Suppressor macrophage treated with lipopolysaccharide for 4 hours (primary cell): ENCODE measurements around the gene GALNT2.

Experiments
- DNase-seq: peaks from one replicate; pipeline ENCODE4 v3.0.0-alpha.2; 2020

The GALNT2 gene

GRCh38 chr1:230220478-230220877 lies 153.4 kb downstream of the GALNT2 start:
- no peak for DNase-seq

- DNase-seq, result no peak
These were observed 153.9 kb downstream of the GALNT2 start for GRCh38 chr1:230220907-230221306.

- DNase-seq, result no peak
These were observed 155.6 kb downstream of the GALNT2 start for GRCh38 chr1:230222678-230223077.

DNA sequence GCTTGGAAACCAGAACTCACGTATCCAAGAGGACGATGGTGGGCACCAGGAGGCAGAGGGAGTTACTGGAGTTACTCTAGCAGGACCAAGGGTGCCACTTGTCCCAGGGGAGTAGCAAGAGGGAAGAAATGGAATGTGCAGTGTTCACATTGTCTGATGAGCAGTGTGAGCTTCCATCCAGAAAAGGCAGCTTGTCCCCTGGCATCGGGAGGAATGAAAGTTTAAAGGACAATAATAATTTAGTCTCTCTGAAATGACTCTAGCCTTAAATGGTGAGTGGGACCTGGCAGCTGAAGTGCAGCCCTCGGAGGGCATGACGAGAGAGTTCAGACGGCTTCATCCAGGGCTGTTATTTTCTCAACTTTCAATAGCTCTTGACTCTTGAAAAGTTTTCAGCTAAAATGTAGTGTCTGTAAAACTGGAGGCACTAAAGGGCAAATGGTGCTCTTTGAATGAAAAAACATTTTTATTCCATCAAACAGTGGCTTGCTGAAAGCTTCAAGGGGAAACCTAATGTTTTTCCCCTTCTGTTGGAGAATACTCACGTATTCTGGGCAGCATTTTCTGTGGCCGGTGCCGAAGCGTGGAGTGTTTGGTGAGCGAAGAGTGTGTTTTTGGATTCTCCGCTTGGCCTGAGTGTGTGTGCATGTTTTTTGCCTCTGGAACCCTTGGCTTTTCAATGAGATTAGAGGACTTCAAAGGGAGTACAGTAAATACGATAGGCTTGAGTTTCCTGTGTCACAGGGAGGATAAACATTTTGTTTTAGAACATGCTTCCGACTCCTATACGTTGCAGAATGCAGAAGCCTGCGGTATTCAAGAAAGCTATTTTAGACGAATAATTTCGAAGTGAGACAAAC lies 157.3 kb downstream of the GALNT2 start:
- no peak for DNase-seq

GRCh38 chr1:230226007-230226800 lies 159.2 kb downstream of the GALNT2 start:
- DNase-seq, result no peak

DNA sequence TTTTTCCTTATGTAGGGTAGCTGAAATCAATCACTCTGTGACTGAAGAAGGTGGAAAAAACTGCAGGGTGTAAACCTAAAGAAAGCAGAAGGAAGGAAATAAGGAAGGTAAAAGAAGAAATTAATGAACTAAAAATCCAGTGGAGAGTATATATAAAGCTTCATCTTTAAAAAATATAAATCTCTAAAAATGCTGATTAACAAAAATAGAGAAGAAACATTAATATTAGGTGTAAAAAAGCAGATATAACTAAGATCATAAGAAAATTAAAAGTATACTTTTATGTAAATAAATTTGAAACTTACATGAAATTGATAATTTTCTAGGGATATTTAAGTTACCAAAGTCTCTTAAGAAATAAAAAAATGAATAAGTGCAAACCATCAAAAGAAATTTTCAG lies 159.8 kb downstream of the GALNT2 start:
- no peak for DNase-seq

GRCh38 chr1:230228236-230228897 lies 161.3 kb downstream of the GALNT2 start:
- no peak for DNase-seq

DNA sequence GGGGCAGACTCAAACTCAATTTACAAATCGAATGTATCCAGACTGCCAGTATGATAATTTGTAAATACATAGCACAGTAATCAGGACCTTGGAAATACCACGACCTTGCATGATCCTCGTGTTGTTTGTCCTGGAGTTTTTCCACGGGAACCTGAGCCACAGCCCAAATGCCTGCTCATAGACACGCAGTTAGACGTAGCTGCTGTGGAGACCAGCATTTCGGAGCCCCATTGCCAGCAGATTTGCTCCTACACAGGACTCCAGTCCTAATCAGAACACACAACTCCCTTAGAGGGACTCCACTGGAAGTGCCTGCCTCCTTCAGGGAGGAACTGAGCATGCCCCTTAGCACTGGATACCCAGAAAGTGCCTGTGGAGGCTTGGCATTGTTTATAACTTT lies 163.2 kb downstream of the GALNT2 start:
- no peak for DNase-seq

DNA sequence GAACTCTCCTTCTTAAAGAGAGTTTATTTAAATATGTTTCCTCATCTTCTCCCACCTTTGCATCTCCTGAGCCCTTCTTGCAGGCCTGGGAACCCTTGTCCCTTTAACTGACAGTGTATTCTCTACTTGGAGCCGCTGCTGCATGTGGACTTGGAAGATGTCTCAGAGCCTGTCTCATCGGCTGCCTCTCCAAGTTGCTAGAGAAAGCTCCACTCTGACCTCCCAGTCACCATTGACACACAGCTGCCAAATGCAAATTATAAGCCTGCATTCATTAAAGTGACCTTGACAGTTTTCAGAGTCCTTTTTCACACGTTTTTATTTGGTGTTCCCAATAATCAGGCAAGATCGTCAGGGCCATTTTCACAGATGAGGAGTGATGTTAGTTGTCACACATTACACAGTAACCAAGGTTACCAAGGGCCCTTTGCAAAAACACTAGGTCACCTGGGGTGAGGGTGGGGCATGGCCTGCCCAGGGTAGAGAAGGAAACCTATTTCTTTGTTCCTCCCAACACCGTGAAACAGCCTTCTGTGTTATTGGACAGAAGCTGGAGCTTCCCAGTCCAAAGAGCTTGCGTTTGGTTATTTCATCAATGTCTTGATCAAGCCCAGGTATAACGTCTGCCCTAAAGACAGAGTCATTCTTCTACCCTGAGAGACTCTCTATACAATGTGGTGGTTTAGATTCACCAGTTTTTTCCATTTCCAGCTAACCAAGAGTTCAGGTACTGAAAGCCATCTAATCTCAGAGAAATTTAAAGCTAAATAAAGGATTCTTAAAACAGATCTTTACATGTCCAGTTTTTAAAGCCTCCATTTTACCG lies 164.1 kb downstream of the GALNT2 start:
- no peak for DNase-seq

DNA sequence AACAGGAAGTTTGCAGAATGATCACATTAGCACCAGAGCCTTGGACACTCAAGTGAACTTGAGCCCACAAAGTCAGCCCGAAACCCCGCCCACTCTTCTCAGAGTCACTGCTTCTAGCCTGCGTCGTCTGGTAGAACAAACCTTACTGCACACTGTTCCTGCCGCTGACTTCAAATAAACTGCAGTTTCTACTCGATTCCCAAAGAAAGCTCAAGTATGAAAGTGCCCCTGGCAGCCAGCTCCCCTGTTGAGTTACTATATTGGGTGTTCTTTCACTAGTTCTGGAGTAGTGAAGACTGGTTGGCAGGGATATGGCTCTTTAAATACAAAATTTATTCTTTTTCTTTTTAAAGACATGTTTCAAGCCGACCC lies 164.7 kb downstream of the GALNT2 start:
- DNase-seq, result no peak

DNA sequence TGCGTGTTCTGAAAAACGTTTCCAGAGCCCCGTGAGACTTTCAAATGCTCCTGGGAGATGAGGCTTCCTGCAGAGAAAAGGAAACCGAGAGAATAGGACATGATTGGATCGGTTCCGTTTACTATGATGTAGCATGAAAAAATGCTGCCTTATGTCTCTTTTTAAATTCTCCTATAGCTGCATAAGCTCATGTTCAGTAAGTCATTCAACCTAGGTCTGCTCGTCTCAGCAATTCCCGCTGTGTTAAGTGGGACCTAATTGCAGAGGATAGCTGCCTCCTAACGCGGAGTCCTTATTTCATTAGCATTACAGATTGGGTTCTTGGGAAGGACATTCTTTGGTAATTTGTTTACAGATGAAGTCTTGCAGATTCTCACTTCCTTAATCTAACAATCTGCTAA lies 165.3 kb downstream of the GALNT2 start:
- peak; percentile 10 for DNase-seq

GRCh38 chr1:230233786-230234185 lies 166.7 kb downstream of the GALNT2 start:
- DNase-seq, result no peak

- DNase-seq, result no peak
These were observed 168.8 kb downstream of the GALNT2 start for GRCh38 chr1:230235876-230236275.

GRCh38 chr1:230236301-230237008 lies 169.4 kb downstream of the GALNT2 start:
- DNase-seq, result no peak

DNA sequence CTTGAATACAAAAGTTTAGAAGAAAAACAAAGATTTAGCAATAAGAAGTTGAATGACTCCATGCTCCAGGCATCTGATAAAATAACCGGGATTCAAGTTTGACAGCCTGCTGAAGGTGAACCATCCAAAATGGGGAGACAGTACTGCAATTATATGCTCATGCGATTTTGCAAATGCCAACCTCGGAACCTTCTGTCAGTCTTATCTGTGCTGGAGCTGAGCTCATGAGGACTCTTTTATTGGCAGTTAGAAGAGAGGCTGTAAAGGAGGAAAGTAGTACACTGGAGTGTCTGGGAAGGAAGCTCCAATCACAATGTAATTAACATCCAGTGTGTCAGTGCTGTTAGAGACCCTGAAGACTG lies 170.0 kb downstream of the GALNT2 start:
- DNase-seq, result no peak

DNA sequence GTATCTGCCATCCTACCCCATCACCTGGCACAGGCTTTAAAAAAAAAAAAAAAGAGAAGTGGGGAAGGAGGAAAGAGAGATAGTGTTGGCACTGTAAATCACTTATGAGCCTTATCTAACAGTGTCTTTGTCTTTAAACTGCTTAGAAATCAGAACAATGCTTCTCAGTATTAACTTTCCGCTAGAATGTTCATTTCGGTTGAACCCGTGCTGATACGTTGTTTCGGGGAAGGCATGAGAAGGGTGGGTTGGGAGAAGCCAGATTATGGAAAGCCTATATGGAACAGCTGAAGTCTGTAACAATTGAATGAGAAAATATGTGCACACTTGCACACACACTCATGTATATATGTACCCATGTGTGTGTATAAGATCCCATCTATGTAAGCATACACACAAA lies 170.8 kb downstream of the GALNT2 start:
- no peak for DNase-seq

- DNase-seq, result peak; percentile 35
These were observed 173.5 kb downstream of the GALNT2 start for GRCh38 chr1:230240446-230241086.

GRCh38 chr1:230242326-230242725 lies 175.3 kb downstream of the GALNT2 start:
- no peak for DNase-seq

- no peak for DNase-seq
These were observed 176.1 kb downstream of the GALNT2 start for GRCh38 chr1:230243146-230243545.

DNA sequence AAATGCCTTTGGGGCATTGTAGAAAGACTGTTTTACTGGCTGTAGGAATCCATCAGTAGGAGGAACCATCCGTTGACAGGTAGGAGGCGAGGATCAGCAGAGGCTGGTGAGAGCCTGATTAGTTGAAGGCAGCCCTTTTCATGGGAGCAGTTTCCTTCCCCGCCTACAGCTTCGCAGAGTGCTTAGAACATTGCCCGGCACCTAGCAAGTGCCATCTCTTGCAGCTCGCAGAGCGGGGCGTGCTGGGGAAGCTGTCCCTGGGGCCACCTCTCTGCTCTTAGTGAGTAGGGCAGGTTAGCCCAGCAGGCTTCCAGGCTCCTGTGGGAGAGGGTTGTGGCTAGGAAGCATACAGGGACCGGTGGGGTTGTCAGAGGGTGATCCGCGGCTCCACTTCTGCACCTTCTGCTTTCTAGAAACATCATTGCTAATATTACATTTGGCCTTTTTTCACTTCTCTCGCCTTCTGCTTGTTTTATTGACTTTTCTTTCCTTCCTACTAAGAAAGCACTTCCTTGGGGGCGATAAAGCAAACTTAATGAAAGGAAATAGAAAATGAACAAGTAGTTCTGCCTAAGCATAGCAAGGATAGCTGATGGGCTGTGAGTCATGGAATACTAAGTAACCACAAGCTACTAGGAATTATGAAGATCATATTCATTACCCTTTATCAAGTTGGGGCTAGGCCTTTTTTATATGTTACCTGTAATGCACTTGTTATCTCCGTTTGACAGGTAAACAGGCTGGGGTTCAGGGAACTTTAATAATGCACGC lies 176.7 kb downstream of the GALNT2 start:
- no peak for DNase-seq

- no peak for DNase-seq
These were observed 179.5 kb downstream of the GALNT2 start for GRCh38 chr1:230246551-230246950.
